ENCODE data around the gene C2orf69.

The C2orf69 gene

DNA sequence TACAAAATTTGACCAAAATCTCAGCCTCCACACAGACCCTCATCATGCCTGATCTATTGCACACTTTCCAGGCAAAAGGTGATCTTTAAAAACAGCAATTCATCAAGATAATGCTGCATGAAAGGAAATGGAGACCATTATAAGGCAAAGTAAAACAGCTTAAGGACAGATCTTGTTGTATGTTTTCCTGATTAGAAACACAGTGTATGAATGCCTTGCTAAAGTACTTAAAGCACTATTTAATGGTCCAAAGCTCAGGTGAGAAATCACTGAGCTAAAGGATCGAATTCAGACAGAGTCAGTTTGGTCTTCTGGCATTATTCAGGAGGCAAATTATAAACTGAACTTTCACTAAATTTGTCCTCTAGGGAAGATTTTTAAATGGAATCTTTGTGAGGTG is 41.4 kb upstream of the C2orf69 start:
- no peak overlapping the region for H3K4me3 ChIP-seq (ENCODE audit: low read depth, low read length)
- no peak for TF ChIP-seq POLR2A (IDR thresholded peaks at IDR 0.05; ENCODE audit: extremely low read depth, insufficient read length)
- TF ChIP-seq MYC (IDR thresholded peaks at IDR 0.05; ENCODE audit: low read depth, low read length), result no peak
- TF ChIP-seq, protein P1, sequence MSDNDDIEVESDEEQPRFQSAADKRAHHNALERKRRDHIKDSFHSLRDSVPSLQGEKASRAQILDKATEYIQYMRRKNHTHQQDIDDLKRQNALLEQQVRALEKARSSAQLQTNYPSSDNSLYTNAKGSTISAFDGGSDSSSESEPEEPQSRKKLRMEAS (IDR thresholded peaks at IDR 0.05; ENCODE audit: low read depth, low read length), result no peak
- TF ChIP-seq CTCF (IDR thresholded peaks at IDR 0.05; ENCODE audit: low read depth, low read length), result no peak
- DNase-seq (ENCODE audit: low read depth), result no peak

GRCh38 chr2:199870581-199870980 is 40.5 kb upstream of the C2orf69 start:
- H3K4me3 ChIP-seq (ENCODE audit: low read depth, low read length), result no peak overlapping the region
- no peak for DNase-seq (ENCODE audit: low read depth)
- TF ChIP-seq, protein P1 (IDR thresholded peaks at IDR 0.05; ENCODE audit: low read depth, low read length), result no peak
- TF ChIP-seq CTCF (IDR thresholded peaks at IDR 0.05; ENCODE audit: low read depth, low read length), result no peak
- no peak for TF ChIP-seq POLR2A (IDR thresholded peaks at IDR 0.05; ENCODE audit: extremely low read depth, insufficient read length)

DNA sequence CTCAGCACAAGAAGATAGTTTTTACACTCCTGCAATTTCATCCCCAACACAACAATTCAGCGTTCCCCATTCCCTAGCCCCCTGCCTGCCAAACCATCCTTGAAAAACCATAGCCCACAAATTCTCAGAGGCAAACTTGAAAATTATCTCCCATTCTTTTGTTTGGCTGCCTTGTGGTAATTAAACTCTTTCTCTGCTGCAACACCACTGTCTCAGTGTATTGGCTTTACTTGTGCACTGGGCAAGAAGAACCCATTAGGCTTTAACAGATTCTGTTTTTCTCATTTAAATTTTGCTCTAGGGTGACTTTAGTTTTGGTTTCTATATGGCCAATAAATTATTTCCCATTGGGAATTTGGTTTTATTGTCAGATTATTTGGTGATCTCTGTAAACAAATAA is 36.9 kb upstream of the C2orf69 start:
- DNase-seq (ENCODE audit: low read depth), result no peak
- H3K4me3 ChIP-seq (ENCODE audit: low read depth, low read length), result no peak overlapping the region
- no peak for TF ChIP-seq MYC (IDR thresholded peaks at IDR 0.05; ENCODE audit: low read depth, low read length)
- TF ChIP-seq CTCF (IDR thresholded peaks at IDR 0.05; ENCODE audit: low read depth, low read length), result no peak
- TF ChIP-seq, protein P1 (IDR thresholded peaks at IDR 0.05; ENCODE audit: low read depth, low read length), result no peak
- no peak for TF ChIP-seq POLR2A (IDR thresholded peaks at IDR 0.05; ENCODE audit: extremely low read depth, insufficient read length)

DNA sequence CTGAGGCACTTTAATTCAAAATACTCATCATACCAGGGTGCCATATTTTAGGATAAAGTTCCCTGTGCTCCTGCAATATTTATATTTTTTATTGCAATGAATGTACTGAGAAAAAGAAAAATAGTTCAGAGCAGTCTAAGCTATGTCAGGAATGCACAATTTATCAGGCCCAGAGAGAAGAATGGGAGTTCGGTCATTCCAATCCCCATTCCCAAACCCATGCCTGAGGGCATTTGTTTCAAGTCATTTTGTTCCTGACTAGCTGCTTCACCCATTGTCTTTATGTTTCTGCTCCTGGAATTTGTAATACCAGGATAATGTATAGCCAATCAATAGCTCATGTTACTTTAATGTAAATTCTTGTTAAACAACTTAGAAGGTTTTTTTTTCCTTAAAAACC is 35.7 kb upstream of the C2orf69 start:
- H3K4me3 ChIP-seq (ENCODE audit: low read depth, low read length), result no peak overlapping the region
- no peak for DNase-seq (ENCODE audit: low read depth)
- no peak for TF ChIP-seq CTCF (IDR thresholded peaks at IDR 0.05; ENCODE audit: low read depth, low read length)
- no peak for TF ChIP-seq MYC (IDR thresholded peaks at IDR 0.05; ENCODE audit: low read depth, low read length)
- no peak for TF ChIP-seq POLR2A (IDR thresholded peaks at IDR 0.05; ENCODE audit: extremely low read depth, insufficient read length)
- TF ChIP-seq, protein P1 (IDR thresholded peaks at IDR 0.05; ENCODE audit: low read depth, low read length), result no peak

- H3K4me3 ChIP-seq (ENCODE audit: low read depth, low read length), result no peak overlapping the region
- TF ChIP-seq MYC (IDR thresholded peaks at IDR 0.05; ENCODE audit: low read depth, low read length), result no peak
- no peak for TF ChIP-seq POLR2A (IDR thresholded peaks at IDR 0.05; ENCODE audit: extremely low read depth, insufficient read length)
- TF ChIP-seq CTCF (IDR thresholded peaks at IDR 0.05; ENCODE audit: low read depth, low read length), result no peak
- TF ChIP-seq, protein P1 (IDR thresholded peaks at IDR 0.05; ENCODE audit: low read depth, low read length), result no peak
- no peak for DNase-seq (ENCODE audit: low read depth)
These were observed 28.4 kb upstream of the C2orf69 start for GRCh38 chr2:199882667-199883066.

All from NB4 (cell line).